Natural killer cell (primary cell): ENCODE measurements around the gene ADGRL1. TPM values are rescaled to one million over a fixed set of nuclear protein-coding genes. Genes with fewer than 3 reads are reported as not detected.

Experiments
- ATAC-seq, 3 donors: fragments of 150-1000 bp in 2 of 3; fragments of 200-7000 bp in 1 of 3; cut with Tn5 transposase; 1 replicate in 1 of 3; 2 replicates in 2 of 3; pipeline ENCODE4 v1.10.0; 2021; ENCODE audit warnings: mild to moderate bottlenecking in 2 of 3, moderate library complexity in 2 of 3
- DNase-seq, 2 donors: peaks; one replicate each; pipeline versions ENCODE4 v3.0.0 to v3.0.0-alpha.2; 2013 to 2021; ENCODE audit warnings: mixed read lengths in 1 of 2
- H3K27ac ChIP-seq: one replicate; pipeline ENCODE4 v1.5.1; 2013; ENCODE audit warnings: mild to moderate bottlenecking, low read length
- H3K27me3 ChIP-seq: one replicate; pipeline ENCODE4 v1.6.1; 2013; ENCODE audit warnings: low read length; ENCODE audit not compliant: control insufficient read depth, insufficient read depth
- H3K36me3 ChIP-seq: one replicate; pipeline ENCODE4 v1.6.1; 2013; ENCODE audit warnings: low read length; ENCODE audit not compliant: control insufficient read depth, insufficient read depth
- H3K4me1 ChIP-seq: one replicate; pipeline ENCODE4 v1.6.1; 2013; ENCODE audit warnings: low read length; ENCODE audit not compliant: control insufficient read depth, insufficient read depth
- H3K4me3 ChIP-seq: one replicate; pipeline ENCODE4 v1.5.1; 2013; ENCODE audit warnings: low read length
- H3K9me3 ChIP-seq: one replicate; pipeline ENCODE4 v1.6.1; 2013; ENCODE audit warnings: low read length; ENCODE audit not compliant: control insufficient read depth, insufficient read depth
- H3K27ac Mint-ChIP-seq, 2 donors: one replicate each; pipeline ENCODE4 v1.8.0; 2022; ENCODE audit warnings: mild to moderate bottlenecking in 2 of 2, mixed read lengths in 2 of 2, moderate library complexity in 1 of 2
- H3K27me3 Mint-ChIP-seq, 2 donors: one replicate each; pipeline ENCODE4 v1.8.0; 2022; ENCODE audit warnings: low read depth in 2 of 2, mixed read lengths in 2 of 2
- H3K36me3 Mint-ChIP-seq: one replicate; pipeline ENCODE4 v1.8.0; 2022; ENCODE audit warnings: mixed read lengths
- H3K4me1 Mint-ChIP-seq, 2 donors: one replicate each; pipeline ENCODE4 v1.8.0; 2022; ENCODE audit warnings: mixed read lengths in 2 of 2
- H3K4me3 Mint-ChIP-seq: one replicate; pipeline ENCODE4 v1.8.0; 2022; ENCODE audit warnings: mild to moderate bottlenecking, moderate library complexity, mixed read lengths
- H3K9me3 Mint-ChIP-seq, 2 donors: one replicate each; pipeline ENCODE4 v1.8.0; 2022; ENCODE audit warnings: mixed read lengths in 2 of 2
- CTCF ChIP-seq: fragments of 200-600 bp; IDR thresholded peaks from one replicate; pipeline ENCODE4 v1.8.0; 2022; ENCODE audit warnings: antibody characterized with exemption
- WGBS: methylation state at CpG from one replicate; pipeline ENCODE4 v1.1.7; 2013; ENCODE audit warnings: missing lambda C conversion rate; ENCODE audit not compliant: insufficient coverage; 5-methylcytosine and 5-hydroxymethylcytosine counted together
- intact Hi-C: fragments of 100-400 bp; cut with micrococcal nuclease; formaldehyde crosslinking; loops from one replicate; pipeline ENCODE4 v1.14.2; 2022
- total RNA-seq, 4 donors: library from RNA; stranded (reverse); fragments of 120-200 nt in 1 of 4; gene quantifications; one replicate each; pipeline versions ENCODE4 v1.2.3 to v1.2.4, GENCODE V29; 2013 to 2022

The ADGRL1 gene
- total RNA-seq, 3 donors from 2014 or later (not counting 1 experiment from before 2014, with no cell fraction given), result 47.3 to 54.3 (median 52.7) TPM

- Histone ChIP-seq H3K4me3 (no peak overlapping the region), H3K9me3 (no peaks in the 10 kb centered on the region), H3K4me1 (no peaks in the 10 kb centered on the region), H3K27ac (no peak overlapping the region), H3K36me3 (peaks cover 31% of the 10 kb centered on the region), H3K27me3 (no peaks in the 10 kb centered on the region)
- no peak for TF ChIP-seq CTCF
- intact Hi-C loops, result no loop called here
- H3K36me3 Mint-ChIP-seq, result no peaks in the 10 kb centered on the region
- DNase-seq (no peak), ATAC-seq (no peak)
- H3K4me1 Mint-ChIP-seq, result no peaks in the 10 kb centered on the region
- no peaks in the 10 kb centered on the region for H3K9me3 Mint-ChIP-seq
- H3K4me3 Mint-ChIP-seq, result no peak overlapping the region
- no peak overlapping the region for H3K27ac Mint-ChIP-seq
- no peaks in the 10 kb centered on the region for H3K27me3 Mint-ChIP-seq
- 100% methylated on average over 1 of the region's 1 CpG for WGBS
These were observed 102.7 kb downstream of the ADGRL1 start for GRCh38 chr19:14103310-14103709.

GRCh38 chr19:14102756-14103155 lies 103.2 kb downstream of the ADGRL1 start:
- no peaks in the 10 kb centered on the region for H3K27me3 Mint-ChIP-seq
- peaks cover 32% of the 10 kb centered on the region for H3K36me3 ChIP-seq
- DNase-seq (no peak), ATAC-seq (no peak)
- no peak overlapping the region for H3K4me3 ChIP-seq
- no peaks in the 10 kb centered on the region for H3K4me1 ChIP-seq
- no peaks in the 10 kb centered on the region for H3K27me3 ChIP-seq
- no peak overlapping the region for H3K27ac ChIP-seq
- intact Hi-C loops, result no loop called here
- no peaks in the 10 kb centered on the region for H3K36me3 Mint-ChIP-seq
- WGBS, result 90% methylated on average over 10 of the region's 10 CpGs
- TF ChIP-seq CTCF, result no peak
- H3K27ac Mint-ChIP-seq, result no peak overlapping the region
- no peaks in the 10 kb centered on the region for H3K9me3 Mint-ChIP-seq
- no peaks in the 10 kb centered on the region for H3K4me1 Mint-ChIP-seq
- H3K4me3 Mint-ChIP-seq, result no peak overlapping the region
- no peaks in the 10 kb centered on the region for H3K9me3 ChIP-seq

GRCh38 chr19:14102102-14102696 lies 103.8 kb downstream of the ADGRL1 start:
- no peaks in the 10 kb centered on the region for H3K27me3 ChIP-seq
- no peak overlapping the region for H3K27ac ChIP-seq
- Mint-ChIP-seq H3K27ac (no peak overlapping the region), H3K36me3 (no peaks in the 10 kb centered on the region), H3K9me3 (no peaks in the 10 kb centered on the region), H3K4me3 (no peak overlapping the region), H3K4me1 (no peaks in the 10 kb centered on the region), H3K27me3 (no peaks in the 10 kb centered on the region)
- peaks cover 32% of the 10 kb centered on the region for H3K36me3 ChIP-seq
- ATAC-seq (no peak), DNase-seq (no peak)
- no peaks in the 10 kb centered on the region for H3K4me1 ChIP-seq
- no peak overlapping the region for H3K4me3 ChIP-seq
- no peak for TF ChIP-seq CTCF
- no peaks in the 10 kb centered on the region for H3K9me3 ChIP-seq
- intact Hi-C loops, result no loop called here
- 92% methylated on average over 11 of the region's 11 CpGs for WGBS

GRCh38 chr19:14101003-14101545 lies 104.9 kb downstream of the ADGRL1 start:
- DNase-seq, result no peak
- 97% methylated on average over 6 of the region's 6 CpGs for WGBS
- H3K4me1 ChIP-seq, result no peaks in the 10 kb centered on the region
- ATAC-seq, result no peak
- TF ChIP-seq CTCF, result no peak
- H3K4me3 Mint-ChIP-seq, result no peak overlapping the region
- H3K27ac ChIP-seq, result no peak overlapping the region
- H3K4me3 ChIP-seq, result no peak overlapping the region
- no peak overlapping the region for H3K27ac Mint-ChIP-seq
- peaks cover 36% of the 10 kb centered on the region for H3K36me3 ChIP-seq
- H3K9me3 Mint-ChIP-seq, result no peaks in the 10 kb centered on the region
- intact Hi-C loops, result no loop called here
- no peaks in the 10 kb centered on the region for H3K27me3 ChIP-seq
- no peaks in the 10 kb centered on the region for H3K27me3 Mint-ChIP-seq
- no peaks in the 10 kb centered on the region for H3K4me1 Mint-ChIP-seq
- H3K9me3 ChIP-seq, result no peaks in the 10 kb centered on the region
- H3K36me3 Mint-ChIP-seq, result no peaks in the 10 kb centered on the region
